ENCODE measurements around the gene TBC1D22A. TPM values are rescaled to one million over a fixed set of nuclear protein-coding genes. Genes with fewer than 3 reads are reported as not detected.
"Not testable (repeated sequence)": the region's sequence is repeated elsewhere in the genome, so short reads cannot be mapped to it uniquely, and the experiment has no call there.

The TBC1D22A gene
- total RNA-seq, 2 donors from 2014 or later: 11.5 to 15.4 TPM

- H3K36me3 ChIP-seq: no peaks in the 10 kb centered on the region
- peaks cover 0 to 96% of the 10 kb centered on the region in 2 donors for H3K4me1 ChIP-seq
- no peak overlapping the region for H3K4me3 ChIP-seq
- H3K27me3 ChIP-seq: no peaks in the 10 kb centered on the region
- DNase-seq (ENCODE audit: low spot score): no peak
- TF ChIP-seq CTCF (IDR thresholded peaks at IDR 0.05): no peak
- peak overlapping the region; percentile 85 to 87 for H3K27ac ChIP-seq
- H3K9me3 ChIP-seq: no peaks in the 10 kb centered on the region
Measured at GRCh38 chr22:46730568-46731245, 31.7 kb upstream of the TBC1D22A start.

GRCh38 chr22:46731246-46732040 is 31.0 kb upstream of the TBC1D22A start:
- Histone ChIP-seq H3K4me3 (no peak overlapping the region), H3K27ac (peak overlapping the region; percentile 85 to 87), H3K27me3 (no peaks in the 10 kb centered on the region), H3K36me3 (no peaks in the 10 kb centered on the region), H3K4me1 (peaks cover 0 to 96% of the 10 kb centered on the region in 2 donors), H3K9me3 (no peaks in the 10 kb centered on the region)
- no peak for DNase-seq (ENCODE audit: low spot score)
- TF ChIP-seq CTCF (IDR thresholded peaks at IDR 0.05): no peak

- Histone ChIP-seq H3K27me3 (no peaks in the 10 kb centered on the region), H3K4me3 (no peak overlapping the region), H3K36me3 (no peaks in the 10 kb centered on the region), H3K4me1 (peaks cover 0 to 96% of the 10 kb centered on the region in 2 donors), H3K9me3 (no peaks in the 10 kb centered on the region), H3K27ac (peak overlapping the region; percentile 85 to 87)
- no peak for TF ChIP-seq CTCF (IDR thresholded peaks at IDR 0.05)
- DNase-seq (ENCODE audit: low spot score): no peak
Measured at GRCh38 chr22:46732041-46732379, 30.4 kb upstream of the TBC1D22A start.

GRCh38 chr22:46732513-46732912 is 29.9 kb upstream of the TBC1D22A start:
- Histone ChIP-seq H3K4me1 (peaks cover 0 to 96% of the 10 kb centered on the region in 2 donors), H3K4me3 (no peak overlapping the region), H3K27me3 (no peaks in the 10 kb centered on the region), H3K9me3 (no peaks in the 10 kb centered on the region), H3K36me3 (no peaks in the 10 kb centered on the region), H3K27ac (peak overlapping the region; percentile 85 to 87)
- TF ChIP-seq CTCF (IDR thresholded peaks at IDR 0.05): no peak
- no peak for DNase-seq (ENCODE audit: low spot score)

- not testable (repeated sequence) for DNase-seq (ENCODE audit: low spot score); H3K27me3 ChIP-seq; H3K9me3 ChIP-seq; H3K36me3 ChIP-seq; H3K4me3 ChIP-seq
- H3K27ac ChIP-seq: peak overlapping the region; percentile 97
- H3K4me1 ChIP-seq: peaks cover 0 to 88% of the 10 kb centered on the region in 2 donors
Measured at GRCh38 chr22:46734213-46734722, 28.2 kb upstream of the TBC1D22A start.

- TF ChIP-seq CTCF (IDR thresholded peaks at IDR 0.05): no peak
- DNase-seq (ENCODE audit: low spot score): no peak
- Histone ChIP-seq H3K4me1 (peaks cover 0 to 88% of the 10 kb centered on the region in 2 donors), H3K27ac (peak overlapping the region; percentile 97), H3K36me3 (no peaks in the 10 kb centered on the region), H3K9me3 (no peaks in the 10 kb centered on the region), H3K27me3 (no peaks in the 10 kb centered on the region), H3K4me3 (no peak overlapping the region)
Measured at GRCh38 chr22:46734830-46735453, 27.5 kb upstream of the TBC1D22A start.

Data from right atrium auricular region (tissue), 2 donors.